PFSK-1 (cell line): ENCODE data around the gene DRGX.

Experiments used
- FOXP2 ChIP-seq: optimal IDR thresholded peaks from 2 replicates; pipeline ENCODE3; 2011; ENCODE audit warnings: borderline replicate concordance, control low read depth, inconsistent platforms; ENCODE audit not compliant: insufficient read depth; ENCODE audit errors: extremely low read length, extremely low read depth
- POLR2AphosphoS5 ChIP-seq: IDR thresholded peaks from 2 replicates; pipeline ENCODE4 v1.6.1; 2012; ENCODE audit warnings: low read depth, mild to moderate bottlenecking, control low read depth, low read length, moderate library complexity
- REST ChIP-seq, 2 experiments: IDR thresholded peaks; 2 replicates each; pipeline versions ENCODE4 v1.6.1 to v1.8.0; 2011 to 2012; ENCODE audit warnings: low read depth in 2 of 2, low read length in 2 of 2, control low read depth in 1 of 2, inconsistent platforms in 1 of 2, mild to moderate bottlenecking in 1 of 2, moderate library complexity in 1 of 2; ENCODE audit not compliant: insufficient read depth in 1 of 2
- SIN3A ChIP-seq: IDR thresholded peaks from 2 replicates; pipeline ENCODE4 v1.6.1; 2012; ENCODE audit warnings: mild to moderate bottlenecking, low read length, moderate library complexity, borderline replicate concordance; ENCODE audit not compliant: insufficient read depth
- TAF1 ChIP-seq: IDR thresholded peaks from 2 replicates; pipeline ENCODE4 v1.6.1; 2012; ENCODE audit warnings: low read length, control low read depth, borderline replicate concordance; ENCODE audit not compliant: insufficient read depth

The DRGX gene

GRCh38 chr10:49435225-49435624 lies 39.3 kb upstream of the DRGX start:
- TF ChIP-seq POLR2AphosphoS5 (no peak), REST (IDR thresholded peaks at IDR 0.05; ENCODE audit: insufficient read depth in 1 of 2, low read depth in 2 of 2, low read length in 2 of 2) (no peak), TAF1 (no peak), SIN3A (no peak)

GRCh38 chr10:49433069-49433468 lies 37.2 kb upstream of the DRGX start:
- TF ChIP-seq SIN3A (no peak), FOXP2 (no peak), POLR2AphosphoS5 (no peak), REST (IDR thresholded peaks at IDR 0.05; ENCODE audit: insufficient read depth in 1 of 2, low read depth in 2 of 2, low read length in 2 of 2) (no peak), TAF1 (no peak)

GRCh38 chr10:49431426-49431825 lies 35.5 kb upstream of the DRGX start:
- TF ChIP-seq SIN3A (no peak), REST (IDR thresholded peaks at IDR 0.05; ENCODE audit: insufficient read depth in 1 of 2, low read depth in 2 of 2, low read length in 2 of 2) (no peak), POLR2AphosphoS5 (no peak), TAF1 (no peak), FOXP2 (no peak)

GRCh38 chr10:49429458-49429857 lies 33.6 kb upstream of the DRGX start:
- TF ChIP-seq TAF1 = no peak
- TF ChIP-seq REST (IDR thresholded peaks at IDR 0.05; ENCODE audit: insufficient read depth in 1 of 2, low read depth in 2 of 2, low read length in 2 of 2) = no peak
- no peak for TF ChIP-seq SIN3A
- no peak for TF ChIP-seq POLR2AphosphoS5
- no peak for TF ChIP-seq FOXP2

GRCh38 chr10:49426490-49427360 lies 30.8 kb upstream of the DRGX start:
- TF ChIP-seq FOXP2 = no peak
- TF ChIP-seq REST (IDR thresholded peaks at IDR 0.05; ENCODE audit: insufficient read depth in 1 of 2, low read depth in 2 of 2, low read length in 2 of 2) = no peak
- no peak for TF ChIP-seq TAF1
- no peak for TF ChIP-seq SIN3A
- TF ChIP-seq POLR2AphosphoS5 = no peak
